IgD-negative memory B cell (primary cell): ENCODE results near the gene SNX13. TPM values are rescaled to one million over a fixed set of nuclear protein-coding genes. Genes with fewer than 3 reads are reported as not detected.

ENCODE experiments used
- H3K27ac Mint-ChIP-seq, 3 donors: one replicate each; pipeline ENCODE4 v1.8.0; 2020 to 2022; ENCODE audit warnings: mild to moderate bottlenecking in 3 of 3, mixed read lengths in 3 of 3, moderate library complexity in 1 of 3
- H3K27me3 Mint-ChIP-seq: one replicate; pipeline ENCODE4 v1.8.0; 2021; ENCODE audit warnings: mixed read lengths
- H3K36me3 Mint-ChIP-seq: one replicate; pipeline ENCODE4 v1.8.0; 2020; ENCODE audit warnings: mild to moderate bottlenecking, mixed read lengths
- H3K4me1 Mint-ChIP-seq, 3 donors: one replicate each; pipeline ENCODE4 v1.8.0; 2020 to 2022; ENCODE audit warnings: mixed read lengths in 3 of 3, mild to moderate bottlenecking in 1 of 3
- H3K4me3 Mint-ChIP-seq, 4 donors: one replicate each; pipeline ENCODE4 v1.8.0; 2020 to 2022; ENCODE audit warnings: mild to moderate bottlenecking in 4 of 4, mixed read lengths in 4 of 4, moderate library complexity in 3 of 4
- H3K9me3 Mint-ChIP-seq, 3 donors: one replicate each; pipeline ENCODE4 v1.8.0; 2020 to 2021; ENCODE audit warnings: mixed read lengths in 3 of 3, mild to moderate bottlenecking in 1 of 3
- polyA plus RNA-seq: library from polyadenylated mRNA; unstranded; fragments of 300-500 nt; fragmentation: Illumina TruSeq; gene quantifications from one replicate; pipeline ENCODE4 v1.2.3, GENCODE V29; 2021

SNX13 gene
- polyA plus RNA-seq, result 12.1 TPM

GRCh38 chr7:17940302-17940883 lies at the start of gene SNX13:
Gene SNX13, minus strand, starts transcription at chr7:17940494. Its CDS starts 199 bp downstream, at chr7:17940295.
- no peaks in the 10 kb centered on the region for H3K9me3 Mint-ChIP-seq
- H3K4me3 Mint-ChIP-seq, result peak within 1 kb of the TSS; percentile 92 to 98 (median 98)
- no peaks in the 10 kb centered on the region for H3K27me3 Mint-ChIP-seq
- H3K27ac Mint-ChIP-seq, result peak within 1 kb of the TSS; percentile 98 to 100 (median 98)
- peaks cover 18 to 39% (median 31%) of the 10 kb centered on the region in 3 donors for H3K4me1 Mint-ChIP-seq
- peaks cover 1% of the 10 kb centered on the region for H3K36me3 Mint-ChIP-seq

- H3K27me3 Mint-ChIP-seq, result no peaks in the 10 kb centered on the region
- no peak overlapping the region for H3K4me3 Mint-ChIP-seq
- no peak overlapping the region for H3K27ac Mint-ChIP-seq
- H3K4me1 Mint-ChIP-seq, result peaks cover 0 to 3% (median 0%) of the 10 kb centered on the region in 3 donors
- no peaks in the 10 kb centered on the region for H3K9me3 Mint-ChIP-seq
- no peaks in the 10 kb centered on the region for H3K36me3 Mint-ChIP-seq
Measured at GRCh38 chr7:17989546-17989945, 49.3 kb upstream of the SNX13 start.

- Mint-ChIP-seq H3K27me3 (no peaks in the 10 kb centered on the region), H3K4me1 (peaks cover 0 to 4% (median 4%) of the 10 kb centered on the region in 3 donors), H3K9me3 (no peaks in the 10 kb centered on the region), H3K36me3 (no peaks in the 10 kb centered on the region), H3K4me3 (no peak overlapping the region), H3K27ac (peak overlapping the region in 1 of 3 donors; percentile 10)
Measured at GRCh38 chr7:17988858-17989257, 48.6 kb upstream of the SNX13 start.

GRCh38 chr7:17988141-17988540 lies 47.8 kb upstream of the SNX13 start:
- no peaks in the 10 kb centered on the region for H3K9me3 Mint-ChIP-seq
- no peaks in the 10 kb centered on the region for H3K36me3 Mint-ChIP-seq
- peaks cover 3 to 9% (median 8%) of the 10 kb centered on the region in 3 donors for H3K4me1 Mint-ChIP-seq
- no peaks in the 10 kb centered on the region for H3K27me3 Mint-ChIP-seq
- H3K4me3 Mint-ChIP-seq, result no peak overlapping the region
- H3K27ac Mint-ChIP-seq, result no peak overlapping the region

- H3K27ac Mint-ChIP-seq, result no peak overlapping the region
- no peak overlapping the region for H3K4me3 Mint-ChIP-seq
- no peaks in the 10 kb centered on the region for H3K36me3 Mint-ChIP-seq
- no peaks in the 10 kb centered on the region for H3K27me3 Mint-ChIP-seq
- H3K4me1 Mint-ChIP-seq, result peaks cover 3 to 11% (median 6%) of the 10 kb centered on the region in 3 donors
- no peaks in the 10 kb centered on the region for H3K9me3 Mint-ChIP-seq
Measured at GRCh38 chr7:17986851-17987250, 46.6 kb upstream of the SNX13 start.

GRCh38 chr7:17985473-17986239 lies 45.4 kb upstream of the SNX13 start:
- H3K9me3 Mint-ChIP-seq, result no peaks in the 10 kb centered on the region
- peaks cover 3 to 11% (median 6%) of the 10 kb centered on the region in 3 donors for H3K4me1 Mint-ChIP-seq
- H3K27ac Mint-ChIP-seq, result no peak overlapping the region
- H3K36me3 Mint-ChIP-seq, result no peaks in the 10 kb centered on the region
- H3K4me3 Mint-ChIP-seq, result no peak overlapping the region
- no peaks in the 10 kb centered on the region for H3K27me3 Mint-ChIP-seq

GRCh38 chr7:17984288-17984687 lies 44.0 kb upstream of the SNX13 start:
- Mint-ChIP-seq H3K4me3 (no peak overlapping the region), H3K9me3 (no peaks in the 10 kb centered on the region), H3K36me3 (no peaks in the 10 kb centered on the region), H3K27me3 (no peaks in the 10 kb centered on the region), H3K27ac (no peak overlapping the region), H3K4me1 (peaks cover 3 to 11% (median 6%) of the 10 kb centered on the region in 3 donors)

GRCh38 chr7:17983221-17984062 lies 43.1 kb upstream of the SNX13 start:
- no peak overlapping the region for H3K4me3 Mint-ChIP-seq
- H3K27ac Mint-ChIP-seq, result no peak overlapping the region
- H3K4me1 Mint-ChIP-seq, result peaks cover 3 to 11% (median 6%) of the 10 kb centered on the region in 3 donors
- no peaks in the 10 kb centered on the region for H3K27me3 Mint-ChIP-seq
- H3K9me3 Mint-ChIP-seq, result no peaks in the 10 kb centered on the region
- H3K36me3 Mint-ChIP-seq, result no peaks in the 10 kb centered on the region

GRCh38 chr7:17976952-17977351 lies 36.7 kb upstream of the SNX13 start:
- no peaks in the 10 kb centered on the region for H3K27me3 Mint-ChIP-seq
- no peak overlapping the region for H3K4me3 Mint-ChIP-seq
- H3K4me1 Mint-ChIP-seq, result no peaks in the 10 kb centered on the region
- no peaks in the 10 kb centered on the region for H3K9me3 Mint-ChIP-seq
- H3K36me3 Mint-ChIP-seq, result no peaks in the 10 kb centered on the region
- H3K27ac Mint-ChIP-seq, result no peak overlapping the region

- no peaks in the 10 kb centered on the region for H3K4me1 Mint-ChIP-seq
- H3K4me3 Mint-ChIP-seq, result no peak overlapping the region
- no peaks in the 10 kb centered on the region for H3K9me3 Mint-ChIP-seq
- H3K36me3 Mint-ChIP-seq, result no peaks in the 10 kb centered on the region
- H3K27ac Mint-ChIP-seq, result no peak overlapping the region
- H3K27me3 Mint-ChIP-seq, result peaks cover 3% of the 10 kb centered on the region
Measured at GRCh38 chr7:17971411-17971810, 31.1 kb upstream of the SNX13 start.

- Mint-ChIP-seq H3K4me3 (no peak overlapping the region), H3K27ac (peak overlapping the region in 1 of 3 donors; percentile 17), H3K36me3 (no peaks in the 10 kb centered on the region), H3K4me1 (no peaks in the 10 kb centered on the region), H3K27me3 (peaks cover 3% of the 10 kb centered on the region), H3K9me3 (no peaks in the 10 kb centered on the region)
Measured at GRCh38 chr7:17968791-17969715, 28.8 kb upstream of the SNX13 start.

- Mint-ChIP-seq H3K4me3 (no peak overlapping the region), H3K27ac (no peak overlapping the region), H3K27me3 (peaks cover 3% of the 10 kb centered on the region), H3K9me3 (no peaks in the 10 kb centered on the region), H3K4me1 (no peaks in the 10 kb centered on the region), H3K36me3 (no peaks in the 10 kb centered on the region)
Measured at GRCh38 chr7:17966706-17967105, 26.4 kb upstream of the SNX13 start.

GRCh38 chr7:17965603-17966002 lies 25.3 kb upstream of the SNX13 start:
- no peak overlapping the region for H3K4me3 Mint-ChIP-seq
- no peaks in the 10 kb centered on the region for H3K9me3 Mint-ChIP-seq
- H3K4me1 Mint-ChIP-seq, result no peaks in the 10 kb centered on the region
- peaks cover 3% of the 10 kb centered on the region for H3K27me3 Mint-ChIP-seq
- H3K27ac Mint-ChIP-seq, result no peak overlapping the region
- no peaks in the 10 kb centered on the region for H3K36me3 Mint-ChIP-seq

- peaks cover 6% of the 10 kb centered on the region for H3K27me3 Mint-ChIP-seq
- H3K27ac Mint-ChIP-seq, result no peak overlapping the region
- H3K36me3 Mint-ChIP-seq, result no peaks in the 10 kb centered on the region
- no peaks in the 10 kb centered on the region for H3K4me1 Mint-ChIP-seq
- no peak overlapping the region for H3K4me3 Mint-ChIP-seq
- H3K9me3 Mint-ChIP-seq, result peaks cover 0 to 5% (median 0%) of the 10 kb centered on the region in 3 donors
Measured at GRCh38 chr7:17963281-17963680, 23.0 kb upstream of the SNX13 start.
